Stimulated activated CD4-positive, alpha-beta T cell treated with anti-CD3 and anti-CD28 coated beads, Interleukin-1b, Interleukin-23, amount 100 ng/mL, for 24 hours (primary cell): ENCODE data around the gene KCNJ18.
"Not testable (repeated sequence)": the region's sequence is repeated elsewhere in the genome, so short reads cannot be mapped to it uniquely, and the experiment has no call there.

Experiments used
- DNase-seq, 4 experiments: peaks; one replicate each; pipeline ENCODE4 v3.0.0-alpha.2; 2020; ENCODE audit warnings: low read depth in 4 of 4, low spot score in 1 of 4

Gene KCNJ18

DNA sequence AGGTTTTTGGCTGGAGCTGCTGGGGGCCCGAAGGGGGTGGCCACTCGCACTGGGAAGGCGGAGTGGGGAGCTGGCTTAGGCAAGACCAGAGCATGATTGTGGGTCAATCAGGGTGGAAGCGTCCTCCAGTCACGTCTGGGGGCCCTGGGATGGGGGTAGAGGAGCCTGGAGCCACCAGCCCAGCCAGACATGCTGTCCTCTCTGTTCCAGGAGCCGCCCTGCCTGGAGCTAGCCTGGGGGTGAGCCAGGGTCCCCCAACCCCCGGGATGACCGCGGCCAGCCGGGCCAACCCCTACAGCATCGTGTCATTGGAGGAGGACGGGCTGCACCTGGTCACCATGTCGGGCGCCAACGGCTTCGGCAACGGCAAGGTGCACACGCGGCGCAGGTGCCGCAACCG lies 10.2 kb downstream of the KCNJ18 start:
- not testable (repeated sequence) for DNase-seq

DNA sequence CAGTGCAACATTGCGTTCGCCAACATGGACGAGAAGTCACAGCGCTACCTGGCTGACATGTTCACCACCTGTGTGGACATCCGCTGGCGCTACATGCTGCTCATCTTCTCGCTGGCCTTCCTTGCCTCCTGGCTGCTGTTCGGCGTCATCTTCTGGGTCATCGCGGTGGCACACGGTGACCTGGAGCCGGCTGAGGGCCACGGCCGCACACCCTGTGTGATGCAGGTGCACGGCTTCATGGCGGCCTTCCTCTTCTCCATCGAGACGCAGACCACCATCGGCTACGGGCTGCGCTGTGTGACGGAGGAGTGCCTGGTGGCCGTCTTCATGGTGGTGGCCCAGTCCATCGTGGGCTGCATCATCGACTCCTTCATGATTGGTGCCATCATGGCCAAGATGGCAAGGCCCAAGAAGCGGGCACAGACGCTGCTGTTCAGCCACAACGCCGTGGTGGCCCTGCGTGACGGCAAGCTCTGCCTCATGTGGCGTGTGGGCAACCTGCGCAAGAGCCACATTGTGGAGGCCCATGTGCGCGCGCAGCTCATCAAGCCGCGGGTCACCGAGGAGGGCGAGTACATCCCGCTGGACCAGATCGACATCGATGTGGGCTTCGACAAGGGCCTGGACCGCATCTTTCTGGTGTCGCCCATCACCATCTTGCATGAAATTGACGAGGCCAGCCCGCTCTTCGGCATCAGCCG lies 10.8 kb downstream of the KCNJ18 start:
- DNase-seq = not testable (repeated sequence)

- DNase-seq = not testable (repeated sequence)
Measured at GRCh38 chr17:21703891-21704872, 11.9 kb downstream of the KCNJ18 start.

GRCh38 chr17:21705021-21705601 lies 12.8 kb downstream of the KCNJ18 start:
- no peak for DNase-seq

DNA sequence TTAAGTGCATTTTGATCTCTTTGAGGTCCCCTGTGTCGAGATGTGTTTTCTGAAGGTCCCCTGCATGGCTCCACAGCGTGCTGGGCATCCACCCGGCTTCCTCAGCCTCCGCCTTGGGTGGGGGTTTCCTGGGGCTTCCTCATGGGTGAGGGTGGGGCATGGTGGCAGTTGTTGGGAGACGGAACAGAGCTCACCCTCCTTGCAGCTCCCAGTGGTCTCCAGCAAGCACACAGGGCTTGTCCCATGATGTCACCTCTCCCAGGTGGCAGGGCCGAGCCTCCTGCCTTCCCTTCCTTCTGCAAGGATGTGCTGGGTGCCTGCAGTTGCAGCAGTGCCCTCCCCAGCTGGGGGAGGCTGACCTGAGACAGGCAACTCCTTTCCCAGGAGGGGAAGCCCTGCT lies 13.4 kb downstream of the KCNJ18 start:
- DNase-seq = not testable (repeated sequence)

GRCh38 chr17:21706546-21706945 lies 14.2 kb downstream of the KCNJ18 start:
- not testable (repeated sequence) for DNase-seq

GRCh38 chr17:21707131-21707530 lies 14.8 kb downstream of the KCNJ18 start:
- not testable (repeated sequence) for DNase-seq

DNA sequence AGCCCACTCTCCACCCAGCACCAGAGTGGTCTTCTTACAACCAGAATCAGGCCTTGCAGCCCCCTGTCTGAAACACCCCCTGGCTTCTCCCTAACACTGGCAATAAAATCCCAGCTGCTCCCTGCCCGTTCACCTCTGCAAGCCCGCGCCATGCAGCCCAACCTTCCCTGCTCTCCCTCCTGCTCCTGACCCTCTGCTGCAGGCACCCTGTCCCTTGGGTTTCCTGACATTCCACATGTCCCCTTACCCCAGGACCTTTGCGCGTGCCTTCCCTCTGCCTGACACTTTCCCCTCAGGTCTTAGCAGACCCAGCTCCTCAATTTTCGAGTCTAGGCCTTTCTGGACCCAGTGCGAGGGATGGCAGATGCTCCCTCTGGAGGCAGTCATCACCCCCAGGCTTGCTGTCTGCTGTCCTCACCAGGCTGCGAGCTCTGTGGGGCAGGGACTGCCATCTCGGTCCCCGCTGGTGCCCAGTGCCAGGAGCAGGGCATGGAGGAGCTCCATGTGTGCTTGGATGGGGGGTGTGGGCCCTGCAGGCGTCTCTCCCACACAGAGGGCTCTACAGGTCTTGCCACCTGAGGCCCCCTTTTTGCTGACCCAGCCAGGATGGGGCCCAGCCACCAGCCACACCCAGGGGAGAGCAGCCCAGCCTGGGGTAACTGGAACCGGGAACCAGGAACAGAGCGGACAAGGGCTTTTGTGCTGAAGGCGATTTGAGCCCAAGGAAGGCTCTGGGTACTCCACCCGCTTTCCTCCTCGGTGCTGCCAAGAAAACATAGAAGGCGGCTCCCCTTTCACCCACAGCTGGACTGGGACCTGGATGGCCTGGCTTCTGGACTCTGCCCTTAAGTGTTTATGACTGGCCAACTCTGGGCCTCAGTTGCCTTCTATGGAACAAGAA lies 15.6 kb downstream of the KCNJ18 start:
- not testable (repeated sequence) for DNase-seq

GRCh38 chr17:21708612-21709535 lies 16.6 kb downstream of the KCNJ18 start:
- DNase-seq = not testable (repeated sequence)

DNA sequence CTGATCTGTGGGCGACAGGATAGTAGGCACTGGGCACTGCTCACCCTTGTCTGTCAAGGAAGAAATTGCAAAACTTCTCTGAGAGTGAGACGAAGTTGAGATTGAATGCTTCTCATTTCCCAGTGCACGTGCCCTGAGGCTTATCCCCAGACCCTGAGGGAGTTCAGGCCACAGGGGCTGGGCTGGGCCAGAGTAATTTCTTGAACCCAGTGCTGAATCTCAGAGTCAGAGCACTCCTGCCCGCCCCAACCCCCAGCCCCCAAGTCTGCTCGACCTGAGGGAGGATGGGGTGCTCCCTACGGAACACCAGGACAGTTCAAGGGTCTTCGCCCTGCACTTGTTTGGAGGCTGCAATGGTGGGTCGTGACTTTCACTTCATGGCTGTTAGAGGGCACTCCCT lies 17.7 kb downstream of the KCNJ18 start:
- DNase-seq = not testable (repeated sequence)

DNA sequence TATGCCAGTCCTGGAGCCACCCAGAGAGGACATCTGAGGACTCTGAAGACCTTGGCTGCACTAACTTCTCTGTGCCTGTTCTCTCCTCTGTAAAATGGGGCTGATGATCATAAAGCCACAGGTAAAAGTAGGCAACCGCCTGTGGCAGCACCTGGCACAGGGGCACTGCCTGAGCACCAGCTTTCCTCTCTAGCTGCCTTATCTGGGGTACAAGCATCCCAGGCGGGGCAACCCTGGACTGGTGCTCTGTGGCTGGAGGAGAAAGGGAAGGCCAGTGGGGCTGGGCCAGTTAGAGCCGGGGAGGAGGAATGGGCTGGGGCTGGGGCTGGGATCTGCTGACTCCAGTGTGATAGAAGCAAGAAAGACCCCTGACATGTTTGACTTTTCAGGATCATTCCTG lies 18.2 kb downstream of the KCNJ18 start:
- DNase-seq = not testable (repeated sequence)

DNA sequence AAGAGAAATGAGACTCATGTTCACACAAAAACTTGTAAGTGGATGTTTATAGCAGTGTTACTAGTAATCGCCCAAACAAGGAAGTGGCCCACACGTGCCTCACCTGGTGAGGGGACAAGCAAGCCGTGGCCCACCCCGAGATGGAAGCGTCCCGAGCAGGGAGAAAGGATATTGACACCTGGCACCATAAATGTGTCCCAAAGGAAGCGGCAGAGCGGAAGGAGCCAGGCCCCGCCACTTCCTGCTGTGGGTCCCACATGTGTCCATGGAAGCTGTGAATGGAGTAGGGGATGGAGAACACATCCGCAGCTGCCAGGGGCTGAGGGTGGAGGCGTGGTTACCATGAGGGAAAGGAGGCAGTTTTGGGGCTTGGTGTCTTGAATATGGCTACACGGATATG lies 18.9 kb downstream of the KCNJ18 start:
- DNase-seq = no peak

DNA sequence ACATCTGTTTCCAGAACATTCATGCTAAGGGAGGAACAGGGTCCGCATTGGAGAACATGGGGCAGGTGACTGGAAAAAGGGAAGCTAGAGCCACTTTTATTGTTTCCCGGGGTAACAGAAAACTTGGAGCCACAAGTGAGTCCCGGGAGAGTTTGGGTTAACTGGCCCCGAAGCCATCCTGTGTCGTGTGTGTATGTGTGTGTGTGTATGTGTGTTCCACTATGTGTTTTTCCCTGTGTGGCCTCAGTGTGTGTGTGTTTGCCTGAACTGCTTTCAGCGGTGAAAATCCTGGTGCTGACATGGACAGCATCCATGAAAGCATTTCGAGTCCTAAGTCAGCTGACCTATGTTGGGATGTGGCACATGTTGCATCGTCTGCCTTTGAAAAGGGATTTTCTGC lies 20.7 kb downstream of the KCNJ18 start:
- DNase-seq = not testable (repeated sequence)

DNA sequence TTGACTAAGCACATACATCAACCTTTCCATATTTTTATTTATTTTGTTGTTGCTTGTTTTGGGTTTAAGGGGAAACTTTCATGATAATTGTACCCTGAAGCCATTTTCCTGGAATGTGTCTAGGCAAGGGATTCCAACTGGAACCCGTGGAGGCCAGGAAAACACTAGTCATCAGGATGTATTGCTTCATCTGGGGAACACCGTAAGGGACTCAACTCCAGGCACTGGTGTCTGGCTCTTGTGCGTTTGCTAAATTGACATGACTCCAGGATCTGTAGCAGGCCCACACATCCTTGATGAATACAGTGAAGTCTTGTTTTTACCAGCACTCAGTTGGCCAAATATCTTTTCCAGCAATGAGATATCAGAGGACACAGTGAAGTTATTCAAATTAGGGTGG lies 21.3 kb downstream of the KCNJ18 start:
- not testable (repeated sequence) for DNase-seq

GRCh38 chr17:21714676-21715075 lies 22.4 kb downstream of the KCNJ18 start:
- DNase-seq = not testable (repeated sequence)

- DNase-seq = not testable (repeated sequence)
Measured at GRCh38 chr17:21715877-21716276, 23.6 kb downstream of the KCNJ18 start.

GRCh38 chr17:21718971-21719370 lies 26.6 kb downstream of the KCNJ18 start:
- DNase-seq = not testable (repeated sequence)

DNA sequence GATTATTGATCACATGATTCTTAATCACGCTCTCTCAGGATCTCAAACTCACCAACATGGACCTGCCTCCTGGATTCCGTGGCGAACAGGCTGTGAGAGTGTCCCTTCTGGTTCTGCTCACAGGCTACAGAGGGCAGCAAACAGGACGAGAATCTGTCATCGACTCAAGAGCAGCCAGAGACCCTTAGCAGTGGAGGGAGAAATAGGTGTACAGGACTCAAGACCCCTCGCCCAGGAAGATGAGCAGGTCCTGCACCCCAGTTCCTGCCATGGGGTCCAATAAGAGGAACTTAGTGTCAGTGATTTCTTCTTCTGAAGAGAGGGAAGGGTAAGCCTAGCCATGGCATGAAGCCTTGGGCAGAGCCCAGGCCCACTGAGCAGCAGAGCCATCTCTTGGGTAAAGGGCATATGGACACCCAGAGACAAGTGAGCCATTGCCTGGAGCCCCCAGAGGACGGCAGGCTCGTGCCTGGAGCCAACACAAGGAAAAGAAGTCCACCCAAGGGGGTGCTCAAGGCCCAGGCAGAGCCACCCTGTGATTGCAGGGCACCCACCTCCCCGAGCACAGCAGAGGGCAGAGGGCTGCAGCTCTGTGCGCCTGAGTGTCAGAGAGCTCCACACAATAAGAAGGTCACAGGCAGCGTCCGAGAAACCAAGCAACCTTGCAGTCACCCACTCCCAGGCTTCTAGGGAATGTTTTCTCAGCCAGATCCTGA lies 27.3 kb downstream of the KCNJ18 start:
- DNase-seq = not testable (repeated sequence)

DNA sequence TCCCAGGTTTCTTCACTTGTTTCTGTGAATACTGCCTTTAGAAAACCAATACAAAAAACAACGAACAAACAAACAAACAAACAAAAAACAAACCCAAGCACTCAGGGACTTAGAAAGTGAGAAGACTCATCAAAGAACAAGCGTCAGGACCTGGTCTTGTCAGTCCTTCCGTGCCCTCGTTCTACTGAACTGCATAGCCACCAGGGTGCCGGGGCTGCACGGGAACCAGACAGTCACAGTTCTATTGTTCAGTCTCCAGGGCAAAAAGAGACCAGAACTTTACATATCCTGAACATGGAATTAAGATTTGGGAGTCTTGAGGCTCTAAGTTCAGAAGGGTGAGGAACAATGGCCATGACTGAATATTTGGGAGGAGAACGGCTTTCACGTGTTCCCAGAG lies 28.2 kb downstream of the KCNJ18 start:
- not testable (repeated sequence) for DNase-seq
